Astrocyte of the cerebellum (primary cell): ENCODE results near the gene SCLY.
"Not testable (repeated sequence)": the region's sequence is repeated elsewhere in the genome, so short reads cannot be mapped to it uniquely, and the experiment has no call there.

ENCODE experiments used
- DNase-seq: peaks from one replicate; pipeline ENCODE4 v3.0.0-alpha.2; 2011; ENCODE audit warnings: low read depth
- H3K4me3 ChIP-seq: 2 replicates; pipeline ENCODE4 v1.5.1; 2011; ENCODE audit warnings: mild to moderate bottlenecking, low read depth, low read length, moderate library complexity
- CTCF ChIP-seq: IDR thresholded peaks from 2 replicates; pipeline ENCODE4 v1.5.1; 2012; ENCODE audit warnings: low read length, low read depth, moderate library complexity, mild to moderate bottlenecking; ENCODE audit errors: missing control alignments
- in situ Hi-C: cut with HindIII; loops from 2 replicates; pipeline ENCODE4 v1.10.0; 2017; ENCODE audit warnings: low sequenced_read_pairs

Gene SCLY

GRCh38 chr2:238107525-238108422 is 47.0 kb downstream of the SCLY start:
- no peak for TF ChIP-seq CTCF
- in situ Hi-C loops = no loop called here
- H3K4me3 ChIP-seq = no peak overlapping the region
- no peak for DNase-seq

- DNase-seq = no peak
- in situ Hi-C loops = no loop called here
- no peak for TF ChIP-seq CTCF
- no peak overlapping the region for H3K4me3 ChIP-seq
Measured at GRCh38 chr2:238108423-238109183, 47.8 kb downstream of the SCLY start.

- no peak for DNase-seq
- in situ Hi-C loops = no loop called here
- TF ChIP-seq CTCF = no peak
Measured at GRCh38 chr2:238113611-238114010, 52.8 kb downstream of the SCLY start.

GRCh38 chr2:238114331-238114841 is 53.6 kb downstream of the SCLY start:
- in situ Hi-C loops = no loop called here
- TF ChIP-seq CTCF = no peak
- no peak overlapping the region for H3K4me3 ChIP-seq
- no peak for DNase-seq

More at GRCh38 chr2:238113611-238114010, 52.8 kb downstream of the SCLY start:
- no peak overlapping the region for H3K4me3 ChIP-seq

- no peak for DNase-seq
- no peak overlapping the region for H3K4me3 ChIP-seq
- no peak for TF ChIP-seq CTCF
- in situ Hi-C loops = no loop called here
Measured at GRCh38 chr2:238114851-238115660, 54.3 kb downstream of the SCLY start.

GRCh38 chr2:238115709-238116108 is 54.9 kb downstream of the SCLY start:
- DNase-seq, H3K4me3 ChIP-seq, in situ Hi-C loops: not testable (repeated sequence)
